HEK293T (cell line): ENCODE results near the gene TMEM161B.

Source experiments
- BHLHE40 ChIP-seq: fragments of 450-650 bp; IDR thresholded peaks from 2 replicates; pipeline ENCODE4 v1.6.1; 2016; ENCODE audit warnings: mild to moderate bottlenecking, moderate library complexity, borderline replicate concordance
- CTBP1 ChIP-seq: fragments of 450-650 bp; IDR thresholded peaks from 2 replicates; pipeline ENCODE4 v1.6.1; 2016; ENCODE audit warnings: borderline replicate concordance
- ELF4 ChIP-seq: fragments of 450-650 bp; IDR thresholded peaks from 2 replicates; pipeline ENCODE4 v1.6.1; 2017; ENCODE audit warnings: antibody characterized with exemption
- FOXA1 ChIP-seq: fragments of 450-650 bp; IDR thresholded peaks from 2 replicates; pipeline ENCODE4 v1.6.1; 2016; ENCODE audit warnings: mild to moderate bottlenecking
- FOXK2 ChIP-seq: fragments of 450-650 bp; IDR thresholded peaks from 2 replicates; pipeline ENCODE4 v1.6.1; 2016; ENCODE audit warnings: mild to moderate bottlenecking
- FOXM1 ChIP-seq: fragments of 450-650 bp; IDR thresholded peaks from 2 replicates; pipeline ENCODE4 v1.6.1; 2017; ENCODE audit warnings: mild to moderate bottlenecking, borderline replicate concordance
- HDGF ChIP-seq: fragments of 450-650 bp; IDR thresholded peaks from 2 replicates; pipeline ENCODE4 v1.6.1; 2017; ENCODE audit warnings: antibody characterized with exemption, borderline replicate concordance
- L3MBTL2 ChIP-seq: fragments of 450-650 bp; conservative IDR thresholded peaks from 2 replicates; pipeline ENCODE4 v1.6.1; 2016; ENCODE audit warnings: mild to moderate bottlenecking
- PKNOX1 ChIP-seq: fragments of 450-650 bp; IDR thresholded peaks from 2 replicates; pipeline ENCODE4 v1.6.1; 2016
- SP1 ChIP-seq: fragments of 450-650 bp; IDR thresholded peaks from 2 replicates; pipeline ENCODE4 v1.6.1; 2017
- TARDBP ChIP-seq: fragments of 450-650 bp; IDR thresholded peaks from 2 replicates; pipeline ENCODE4 v1.6.1; 2016
- ZNF384 ChIP-seq: fragments of 450-650 bp; IDR thresholded peaks from 2 replicates; pipeline ENCODE4 v1.6.1; 2016

GRCh38 chr5:88207575-88207974 is 61.1 kb downstream of the TMEM161B start:
- TF ChIP-seq BHLHE40 (no peak), FOXK2 (no peak), ZNF384 (no peak), CTBP1 (no peak), PKNOX1 (no peak), TARDBP (no peak), SP1 (no peak), FOXA1 (no peak), FOXM1 (no peak), HDGF (no peak), L3MBTL2 (no peak), ELF4 (no peak)
